Measurements from ENCODE around the gene ACP7. TPM values are rescaled to one million over a fixed set of nuclear protein-coding genes. Genes with fewer than 3 reads are reported as not detected.

Gene ACP7
- total and polyA plus RNA-seq, 8 donors = 0.09 to 0.42 (median 0.11) TPM; not detected in 5

GRCh38 chr19:39097721-39098120 lies 13.6 kb downstream of the ACP7 start:
- H3K4me1 ChIP-seq = no peaks in the 10 kb centered on the region
- no peak for TF ChIP-seq CTCF (IDR thresholded peaks at IDR 0.05)
- intact Hi-C loops (cut with DNase I) = no loop called here
- 34 to 54% methylated on average over 2 of the region's 2 CpGs for WGBS, 2 donors
- FAIRE-seq (no peak), DNase-seq (no peak), ATAC-seq (no peak)
- H3K4me3 ChIP-seq = no peak overlapping the region
- no peaks in the 10 kb centered on the region for H3K9me3 ChIP-seq
- no peak overlapping the region for H3K27ac ChIP-seq
- H3K27me3 ChIP-seq = peaks cover 0 to 9% (median 0%) of the 10 kb centered on the region in 4 donors
- H3K36me3 ChIP-seq = no peaks in the 10 kb centered on the region

DNA sequence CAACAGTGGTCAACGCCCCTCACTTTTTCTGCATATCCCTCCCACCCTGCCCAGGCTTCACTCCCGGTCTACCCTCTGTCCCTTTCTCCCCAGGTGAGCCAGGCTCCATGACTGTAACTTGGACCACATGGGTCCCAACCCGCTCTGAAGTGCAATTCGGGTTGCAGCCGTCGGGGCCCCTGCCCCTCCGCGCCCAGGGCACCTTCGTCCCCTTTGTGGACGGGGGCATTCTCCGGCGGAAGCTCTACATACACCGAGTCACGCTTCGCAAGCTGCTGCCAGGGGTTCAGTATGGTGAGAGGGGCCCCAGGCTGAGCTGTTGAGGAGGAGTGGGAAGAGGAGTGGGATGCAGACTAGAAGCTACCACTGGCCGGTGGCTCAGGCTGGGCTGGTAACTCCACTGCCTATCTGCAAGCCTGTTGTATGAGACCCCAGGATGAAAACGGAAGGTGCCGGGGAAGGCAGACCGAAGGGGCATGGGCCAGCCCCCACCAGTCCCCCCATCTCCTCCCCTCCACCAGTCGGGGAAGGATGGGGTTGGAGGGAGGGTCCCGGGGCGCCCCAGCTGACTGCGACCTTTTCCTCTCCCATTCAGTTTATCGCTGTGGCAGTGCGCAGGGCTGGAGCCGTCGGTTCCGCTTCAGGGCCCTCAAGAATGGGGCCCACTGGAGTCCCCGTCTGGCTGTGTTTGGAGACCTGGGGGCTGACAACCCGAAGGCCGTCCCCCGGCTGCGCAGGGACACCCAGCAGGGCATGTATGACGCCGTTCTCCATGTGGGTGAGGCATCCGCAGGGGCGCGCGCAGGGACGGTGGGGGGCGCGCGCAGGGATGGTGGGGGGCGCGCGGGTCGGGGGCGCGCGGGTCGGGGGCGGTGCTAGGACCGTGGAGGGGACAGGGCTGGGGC lies 14.4 kb downstream of the ACP7 start:
- Histone ChIP-seq H3K27me3 (peaks cover 0 to 9% (median 0%) of the 10 kb centered on the region in 4 donors), H3K4me3 (no peak overlapping the region), H3K9me3 (no peaks in the 10 kb centered on the region), H3K36me3 (no peaks in the 10 kb centered on the region), H3K4me1 (no peaks in the 10 kb centered on the region), H3K27ac (no peak overlapping the region)
- TF ChIP-seq CTCF (IDR thresholded peaks at IDR 0.05) = no peak
- ATAC-seq = no peak
- no peak for FAIRE-seq
- 12 to 17% methylated on average over 49 to 53 of the region's 53 CpGs for WGBS, 2 donors
- DNase-seq = no peak
- intact Hi-C loops (cut with DNase I) = no loop called here

GRCh38 chr19:39099341-39099740 lies 15.2 kb downstream of the ACP7 start:
- H3K9me3 ChIP-seq = no peaks in the 10 kb centered on the region
- no peaks in the 10 kb centered on the region for H3K4me1 ChIP-seq
- 28 to 29% methylated on average over 9 of the region's 9 CpGs for WGBS, 2 donors
- H3K4me3 ChIP-seq = no peak overlapping the region
- no peaks in the 10 kb centered on the region for H3K36me3 ChIP-seq
- peaks cover 0 to 9% (median 0%) of the 10 kb centered on the region in 4 donors for H3K27me3 ChIP-seq
- no peak for TF ChIP-seq CTCF (IDR thresholded peaks at IDR 0.05)
- FAIRE-seq (no peak), DNase-seq (no peak), ATAC-seq (no peak)
- intact Hi-C loops (cut with DNase I) = no loop called here
- no peak overlapping the region for H3K27ac ChIP-seq

DNA sequence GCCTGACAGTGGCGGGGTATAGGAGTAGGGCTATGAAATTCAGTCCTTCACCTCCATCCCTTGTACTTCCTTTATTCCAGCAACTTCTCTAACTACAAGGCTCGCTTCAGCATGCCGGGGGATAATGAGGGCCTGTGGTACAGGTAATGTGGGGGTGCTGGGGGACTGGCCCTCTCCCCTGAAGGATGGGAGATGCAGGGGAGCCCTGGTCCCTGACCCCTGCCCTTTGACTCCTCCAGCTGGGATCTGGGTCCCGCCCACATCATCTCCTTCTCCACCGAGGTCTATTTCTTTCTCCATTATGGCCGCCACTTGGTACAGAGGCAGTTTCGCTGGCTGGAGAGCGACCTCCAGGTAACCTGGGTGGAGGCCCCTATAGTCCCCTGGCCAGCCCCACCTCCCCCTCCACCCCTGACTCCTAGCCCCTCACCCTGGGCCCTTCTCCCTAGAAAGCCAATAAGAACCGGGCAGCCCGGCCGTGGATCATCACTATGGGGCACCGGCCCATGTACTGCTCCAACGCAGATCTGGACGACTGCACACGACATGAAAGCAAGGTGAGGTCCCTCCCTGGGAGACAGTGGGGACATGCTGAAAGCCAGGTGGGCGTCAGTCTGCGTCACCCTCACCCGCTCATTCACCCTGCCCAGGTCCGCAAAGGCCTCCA lies 16.5 kb downstream of the ACP7 start:
- Histone ChIP-seq H3K4me1 (no peaks in the 10 kb centered on the region), H3K4me3 (no peak overlapping the region), H3K9me3 (no peaks in the 10 kb centered on the region), H3K36me3 (no peaks in the 10 kb centered on the region), H3K27ac (no peak overlapping the region), H3K27me3 (peaks cover 0 to 9% (median 0%) of the 10 kb centered on the region in 4 donors)
- DNase-seq (no peak), ATAC-seq (no peak), FAIRE-seq (no peak)
- TF ChIP-seq CTCF (IDR thresholded peaks at IDR 0.05) = no peak
- intact Hi-C loops (cut with DNase I) = loop anchor here in 1 of 3 donors (10.0 kb wide), 1 partner anchor 434 kb away; the partner anchor contains the start of gene EID2B
- 84 to 88% methylated on average over 18 to 19 of the region's 19 CpGs for WGBS, 2 donors
